K562 (cell line): ENCODE results near the gene COPS6. TPM values are rescaled to one million over a fixed set of nuclear protein-coding genes. Genes with fewer than 3 reads are reported as not detected.

Experiments used
- ARID2 ChIP-seq: fragments of 450-650 bp; IDR thresholded peaks from 2 replicates; pipeline ENCODE4 v1.6.1; 2017; ENCODE audit warnings: antibody characterized with exemption, mild to moderate bottlenecking
- CBX5 ChIP-seq: IDR thresholded peaks from 2 replicates; pipeline ENCODE4 v1.6.1; 2014; ENCODE audit warnings: low read depth, borderline replicate concordance
- CCNT2 ChIP-seq: IDR thresholded peaks from 2 replicates; pipeline ENCODE4 v1.6.1; 2011; ENCODE audit warnings: borderline replicate concordance, low read depth, mild to moderate bottlenecking, moderate library complexity, mixed read lengths, low read length; ENCODE audit not compliant: insufficient read length; ENCODE audit errors: extremely low read depth
- COPS2 ChIP-seq: fragments of 450-650 bp; conservative IDR thresholded peaks from 2 replicates; pipeline ENCODE4 v1.6.1; 2016; ENCODE audit warnings: mild to moderate bottlenecking, moderate library complexity
- GABPB1 ChIP-seq: sonication (generic); formaldehyde crosslinking; IDR thresholded peaks from 2 replicates; pipeline ENCODE4 v1.8.0; 2022; ENCODE audit warnings: mild to moderate bottlenecking, missing genetic modification reagents
- GTF2A2 ChIP-seq: IDR thresholded peaks from 2 replicates; pipeline ENCODE4 v1.6.1; 2016; ENCODE audit warnings: mild to moderate bottlenecking, missing genetic modification characterization, missing compliant biosample characterization
- HIVEP1 ChIP-seq: fragments of 250-450 bp; sonication (Bioruptor Pico); IDR thresholded peaks from 2 replicates; pipeline ENCODE4 v1.4.0; 2020; ENCODE audit warnings: mild to moderate bottlenecking
- JUN ChIP-seq, 2 experiments: sonication (generic) in 1 of 2; formaldehyde crosslinking in 1 of 2; IDR thresholded peaks; 2 replicates each; pipeline versions ENCODE4 v1.6.1 to v1.8.0; 2012 to 2022; ENCODE audit warnings: borderline replicate concordance in 2 of 2, mild to moderate bottlenecking in 2 of 2, improper control_type of control experiment in 1 of 2, low read depth in 1 of 2, low read length in 1 of 2, missing genetic modification reagents in 1 of 2
- NEUROD1 ChIP-seq: fragments of 150-350 bp; IDR thresholded peaks from 2 replicates; pipeline ENCODE4 v1.6.1; 2014; ENCODE audit warnings: borderline replicate concordance, low read length, low read depth; ENCODE audit not compliant: partially characterized antibody
- RB1 ChIP-seq: fragments of 450-650 bp; IDR thresholded peaks from 2 replicates; pipeline ENCODE4 v1.6.1; 2017; ENCODE audit warnings: low read depth, mild to moderate bottlenecking
- RBM14 ChIP-seq: fragments of 200-400 bp; formaldehyde crosslinking; IDR thresholded peaks from 2 replicates; pipeline ENCODE4 v1.6.1; 2018; ENCODE audit warnings: low read depth, mild to moderate bottlenecking, low read length, moderate library complexity, borderline replicate concordance; ENCODE audit not compliant: insufficient read depth
- SIX5 ChIP-seq, 2 experiments: IDR thresholded peaks; 2 replicates each; pipeline ENCODE4 v1.6.1; 2011; ENCODE audit warnings: low read length in 2 of 2, borderline replicate concordance in 1 of 2, low read depth in 1 of 2, mild to moderate bottlenecking in 1 of 2, moderate library complexity in 1 of 2; ENCODE audit not compliant: insufficient read depth in 1 of 2
- SUPT5H ChIP-seq: fragments of 450-650 bp; IDR thresholded peaks from 2 replicates; pipeline ENCODE4 v1.6.1; 2016
- TBL1XR1 ChIP-seq, 2 experiments: IDR thresholded peaks; 2 replicates each; pipeline ENCODE4 v1.6.1; 2012; ENCODE audit warnings: improper control_type of control experiment in 2 of 2, low read length in 2 of 2, mild to moderate bottlenecking in 1 of 2
- ZBED1 ChIP-seq: IDR thresholded peaks from 2 replicates; pipeline ENCODE4 v1.6.1; 2014
- ZNF586 ChIP-seq: fragments of 450-650 bp; formaldehyde crosslinking; conservative IDR thresholded peaks from 2 replicates; pipeline ENCODE4 v1.4.0; 2020; ENCODE audit warnings: mild to moderate bottlenecking, moderate library complexity
- polyA plus RNA-seq, 8 experiments: library from polyadenylated mRNA; depleted of rRNA in 4 of 8; stranded (reverse) in 5 of 8; unstranded in 3 of 8; fragments of >200 nt; fragmentation: Nextera tagmentation in 2 of 8; fragmentation: Illumina TruSeq in 1 of 8; extraction: Ambion mirVana in 2 of 8; extraction: Trizol in 1 of 8; gene quantifications; 2 replicates each; pipeline versions ENCODE4 v1.2.1 to v1.2.3, GENCODE V29; 2011 to 2014; ENCODE audit warnings: inconsistent platforms in 1 of 8, missing spikeins in 1 of 8
- total RNA-seq, 7 experiments: library from RNA; depleted of rRNA in 6 of 7; stranded (reverse); fragments of >200 nt in 6 of 7; fragmentation: Illumina TruSeq in 2 of 7; extraction: Trizol in 2 of 7; gene quantifications; 2 replicates each; pipeline versions ENCODE4 v1.2.1 to v1.2.3, GENCODE V29; 2011 to 2021; ENCODE audit warnings: low replicate concordance in 1 of 7
- TF ChIP-seq, protein P1 (sequence below): IDR thresholded peaks from 3 replicates; pipeline ENCODE4 v1.6.1; 2011; ENCODE audit warnings: borderline replicate concordance, mild to moderate bottlenecking; ENCODE audit not compliant: insufficient read length, insufficient read depth
- TF ChIP-seq, protein P2 (sequence below): fragments of 250-450 bp; sonication (Bioruptor Pico); IDR thresholded peaks from 2 replicates; pipeline ENCODE4 v1.5.0; 2021; ENCODE audit warnings: mild to moderate bottlenecking, borderline replicate concordance

The COPS6 gene
- total and polyA plus RNA-seq, 9 of the 15 experiments (the other 6 are each of a cell fraction or from before 2014, with no cell fraction given): 63.0 to 331 (median 168) TPM

DNA sequence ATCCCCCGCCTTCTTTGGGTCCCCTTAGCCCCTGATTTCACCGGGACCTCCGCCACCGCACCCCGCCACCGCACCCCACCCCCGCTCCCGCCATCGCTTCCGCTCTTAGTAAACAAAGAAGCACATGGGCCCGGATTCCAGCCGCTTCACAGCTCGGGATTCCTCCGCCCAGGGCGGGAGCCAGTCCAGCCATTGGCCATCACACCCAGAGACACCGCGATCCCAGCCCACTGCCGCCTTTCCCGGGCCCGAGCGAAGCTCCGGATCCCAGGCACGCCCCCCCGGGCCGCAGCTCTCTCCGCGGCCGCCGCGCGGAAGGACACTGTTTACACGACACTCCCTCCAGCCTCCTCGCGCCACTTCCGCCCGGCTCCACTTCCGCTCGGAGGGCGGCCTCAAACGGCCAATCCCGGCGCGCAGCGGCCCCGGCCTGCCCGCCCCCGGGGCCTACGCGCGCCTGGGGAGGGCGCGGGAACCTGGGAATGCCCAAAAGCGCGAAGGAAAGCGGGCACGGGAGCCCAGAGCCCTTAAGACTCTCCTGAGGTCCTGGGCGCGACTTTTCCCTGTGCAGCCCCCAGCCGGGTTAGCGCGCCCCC is 11.7 kb downstream of the COPS6 start (continued):
- TF ChIP-seq TBL1XR1 (IDR thresholded peaks at IDR 0.05; ENCODE audit: low read length in 2 of 2): peak in 1 of 2 experiments; percentile 63; a peak in 2 of 4 replicates
- peak; percentile 95 for TF ChIP-seq CCNT2
- 0 out of 2 replicates have a peak, but pooled peaks have one; percentile 22 for TF ChIP-seq HIVEP1 (CRISPR knock-in tag)
- no peak for TF ChIP-seq SIX5 (IDR thresholded peaks at IDR 0.05; ENCODE audit: borderline replicate concordance in 1 of 2, insufficient read depth in 1 of 2, low read depth in 1 of 2, low read length in 2 of 2)
- TF ChIP-seq, protein P1, sequence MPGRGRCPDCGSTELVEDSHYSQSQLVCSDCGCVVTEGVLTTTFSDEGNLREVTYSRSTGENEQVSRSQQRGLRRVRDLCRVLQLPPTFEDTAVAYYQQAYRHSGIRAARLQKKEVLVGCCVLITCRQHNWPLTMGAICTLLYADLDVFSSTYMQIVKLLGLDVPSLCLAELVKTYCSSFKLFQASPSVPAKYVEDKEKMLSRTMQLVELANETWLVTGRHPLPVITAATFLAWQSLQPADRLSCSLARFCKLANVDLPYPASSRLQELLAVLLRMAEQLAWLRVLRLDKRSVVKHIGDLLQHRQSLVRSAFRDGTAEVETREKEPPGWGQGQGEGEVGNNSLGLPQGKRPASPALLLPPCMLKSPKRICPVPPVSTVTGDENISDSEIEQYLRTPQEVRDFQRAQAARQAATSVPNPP: no peak
- TF ChIP-seq, protein P2, sequence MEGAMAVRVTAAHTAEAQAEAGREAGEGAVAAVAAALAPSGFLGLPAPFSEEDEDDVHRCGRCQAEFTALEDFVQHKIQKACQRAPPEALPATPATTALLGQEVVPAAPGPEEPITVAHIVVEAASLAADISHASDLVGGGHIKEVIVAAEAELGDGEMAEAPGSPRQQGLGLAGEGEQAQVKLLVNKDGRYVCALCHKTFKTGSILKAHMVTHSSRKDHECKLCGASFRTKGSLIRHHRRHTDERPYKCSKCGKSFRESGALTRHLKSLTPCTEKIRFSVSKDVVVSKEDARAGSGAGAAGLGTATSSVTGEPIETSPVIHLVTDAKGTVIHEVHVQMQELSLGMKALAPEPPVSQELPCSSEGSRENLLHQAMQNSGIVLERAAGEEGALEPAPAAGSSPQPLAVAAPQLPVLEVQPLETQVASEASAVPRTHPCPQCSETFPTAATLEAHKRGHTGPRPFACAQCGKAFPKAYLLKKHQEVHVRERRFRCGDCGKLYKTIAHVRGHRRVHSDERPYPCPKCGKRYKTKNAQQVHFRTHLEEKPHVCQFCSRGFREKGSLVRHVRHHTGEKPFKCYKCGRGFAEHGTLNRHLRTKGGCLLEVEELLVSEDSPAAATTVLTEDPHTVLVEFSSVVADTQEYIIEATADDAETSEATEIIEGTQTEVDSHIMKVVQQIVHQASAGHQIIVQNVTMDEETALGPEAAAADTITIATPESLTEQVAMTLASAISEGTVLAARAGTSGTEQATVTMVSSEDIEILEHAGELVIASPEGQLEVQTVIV (CRISPR knock-in tag): no peak
- no peak for TF ChIP-seq ZNF586 (CRISPR knock-in tag)
- TF ChIP-seq SUPT5H: no peak
- no peak for TF ChIP-seq ARID2
- no peak for TF ChIP-seq JUN (IDR thresholded peaks at IDR 0.05; ENCODE audit: borderline replicate concordance, low read depth, low read length)
- no peak for TF ChIP-seq JUN (CRISPR knock-in tag; IDR thresholded peaks at IDR 0.05; ENCODE audit: borderline replicate concordance)
- TF ChIP-seq ZBED1: no peak
- peak; percentile 49 for TF ChIP-seq NEUROD1
- no peak for TF ChIP-seq RBM14
- TF ChIP-seq RB1: peak; percentile 94; the same call in 1 of the 2 replicates
- no peak for TF ChIP-seq CBX5
- TF ChIP-seq COPS2: no peak
- TF ChIP-seq GABPB1 (CRISPR knock-in tag): peak; percentile 96
- no peak for TF ChIP-seq GTF2A2 (tag)
